Neuron (in vitro differentiated cells): ENCODE measurements around the gene TCEAL7.
A peak's percentile ranks its signal among the peaks of the same experiment; 100 is the strongest.

Experiments
- H2AFZ ChIP-seq: one replicate; pipeline ENCODE4 v1.6.1; 2013; ENCODE audit warnings: low read depth, mild to moderate bottlenecking, inconsistent platforms, low read length, moderate library complexity
- H3K27me3 ChIP-seq: one replicate; pipeline ENCODE4 v1.6.1; 2013; ENCODE audit warnings: low read length; ENCODE audit not compliant: insufficient read depth
- H3K36me3 ChIP-seq: one replicate; pipeline ENCODE4 v1.6.1; 2013; ENCODE audit warnings: low read length; ENCODE audit not compliant: insufficient read depth
- H3K4me1 ChIP-seq: one replicate; pipeline ENCODE4 v1.6.1; 2013; ENCODE audit warnings: low read length; ENCODE audit not compliant: insufficient read depth
- H3K4me3 ChIP-seq: 2 replicates; pipeline ENCODE4 v1.5.1; 2013; ENCODE audit warnings: mild to moderate bottlenecking, low read length, moderate library complexity
- H3K9me3 ChIP-seq: one replicate; pipeline ENCODE4 v1.6.1; 2013; ENCODE audit warnings: low read length

The TCEAL7 gene

GRCh38 chrX:103376118-103376978, 46.3 kb downstream of the TCEAL7 start, which contains the start of gene BEX3:
Gene BEX3, plus strand, starts transcription at chrX:103376538. Its CDS starts 984 bp downstream, at chrX:103377522.
- peaks cover 2% of the 10 kb centered on the region for H3K4me1 ChIP-seq
- H3K27me3 ChIP-seq: no peaks in the 10 kb centered on the region
- peak within 1 kb of the TSS; percentile 83 for H3K4me3 ChIP-seq
- H3K9me3 ChIP-seq: no peaks in the 10 kb centered on the region
- peaks cover 12% of the 10 kb centered on the region for H3K36me3 ChIP-seq
- no peak within 1 kb of the TSS for H2AFZ ChIP-seq

GRCh38 chrX:103376979-103377324, 46.9 kb downstream of the TCEAL7 start:
- Histone ChIP-seq H3K27me3 (no peaks in the 10 kb centered on the region), H3K36me3 (peaks cover 12% of the 10 kb centered on the region), H3K4me1 (peaks cover 2% of the 10 kb centered on the region), H2AFZ (no peak overlapping the region), H3K4me3 (peak overlapping the region; percentile 83), H3K9me3 (no peaks in the 10 kb centered on the region)

GRCh38 chrX:103378990-103379389, 49.0 kb downstream of the TCEAL7 start:
- no peak overlapping the region for H3K4me3 ChIP-seq
- peaks cover 2% of the 10 kb centered on the region for H3K4me1 ChIP-seq
- no peaks in the 10 kb centered on the region for H3K9me3 ChIP-seq
- H3K27me3 ChIP-seq: no peaks in the 10 kb centered on the region
- H2AFZ ChIP-seq: no peak overlapping the region
- peaks cover 12% of the 10 kb centered on the region for H3K36me3 ChIP-seq
